Activated T-cell treated with anti-CD3 and anti-CD28 coated beads, Interleukin-2, amount 50 U/mL, for 24 hours (primary cell): ENCODE results near the gene MSS51.

Source experiments
- DNase-seq: peaks from one replicate; pipeline ENCODE4 v3.0.0-alpha.2; 2020
- H3K27ac Mint-ChIP-seq: 2 replicates; pipeline ENCODE4 v1.8.0; 2020; ENCODE audit warnings: mild to moderate bottlenecking, mixed read lengths
- H3K27me3 Mint-ChIP-seq: 2 replicates; pipeline ENCODE4 v1.8.0; 2020; ENCODE audit warnings: mixed read lengths
- H3K36me3 Mint-ChIP-seq: 2 replicates; pipeline ENCODE4 v1.8.0; 2020; ENCODE audit warnings: low read depth, mixed read lengths
- H3K4me1 Mint-ChIP-seq: 2 replicates; pipeline ENCODE4 v1.8.0; 2020; ENCODE audit warnings: low read depth, mixed read lengths
- H3K4me3 Mint-ChIP-seq: 2 replicates; pipeline ENCODE4 v1.8.0; 2020; ENCODE audit warnings: mild to moderate bottlenecking, moderate library complexity, mixed read lengths
- H3K9me3 Mint-ChIP-seq: 2 replicates; pipeline ENCODE4 v1.8.0; 2020; ENCODE audit warnings: mixed read lengths

MSS51 gene

DNA sequence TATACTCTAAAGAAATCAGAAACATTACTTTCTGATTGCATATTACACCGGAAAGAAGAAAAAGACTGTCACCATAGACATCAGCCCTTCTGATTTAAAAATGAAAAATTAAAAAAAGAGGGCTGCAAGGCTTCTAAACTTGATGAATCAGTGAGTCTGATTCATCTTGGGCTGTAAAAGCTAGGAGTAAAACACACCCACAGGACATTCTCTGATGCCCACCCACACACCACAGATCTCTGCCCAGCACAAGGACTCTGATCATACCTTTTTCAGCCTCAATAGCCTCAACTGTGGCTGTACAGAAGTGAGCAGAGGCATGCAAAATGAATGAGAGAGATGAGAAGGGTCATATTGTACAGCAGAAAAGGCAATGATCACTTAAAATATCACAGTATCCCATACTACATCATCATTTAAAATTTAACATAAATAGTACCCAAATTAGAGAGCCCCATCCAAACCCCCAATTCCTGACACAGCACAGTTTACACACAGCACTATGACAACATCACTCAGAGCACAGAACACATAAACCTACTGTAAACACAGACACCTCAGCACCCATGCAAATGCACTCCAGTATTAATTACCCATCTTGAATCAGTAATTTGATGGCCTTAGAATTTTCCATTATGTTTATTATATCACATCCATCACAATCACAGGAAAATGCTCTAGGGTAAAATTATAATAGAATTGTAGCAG is 6.4 kb upstream of the MSS51 start:
- Mint-ChIP-seq H3K27ac (peak overlapping the region; percentile 78), H3K36me3 (peaks cover 62% of the 10 kb centered on the region), H3K4me1 (peaks cover 15% of the 10 kb centered on the region), H3K27me3 (no peaks in the 10 kb centered on the region), H3K4me3 (no peak overlapping the region), H3K9me3 (no peaks in the 10 kb centered on the region)
- no peak for DNase-seq

DNA sequence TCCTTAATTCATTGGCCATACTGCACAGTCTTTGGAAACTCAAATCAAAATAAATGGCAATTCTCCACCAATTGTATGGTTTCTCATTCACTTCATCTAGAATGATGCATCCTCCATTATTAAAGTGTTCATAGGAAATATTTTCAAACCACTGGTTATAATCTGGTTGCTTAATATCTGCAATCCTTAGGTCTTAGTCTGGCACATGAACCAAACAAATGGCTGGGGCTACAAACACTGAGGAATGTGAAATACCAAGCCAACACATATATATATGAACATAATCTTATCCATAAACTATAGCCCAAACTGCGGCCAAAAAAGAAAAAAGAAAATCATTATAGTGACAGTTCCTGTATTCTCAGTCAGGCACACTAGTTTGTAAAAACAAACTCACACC is 5.7 kb upstream of the MSS51 start:
- no peak for DNase-seq
- Mint-ChIP-seq H3K27ac (no peak overlapping the region), H3K4me1 (peaks cover 18% of the 10 kb centered on the region), H3K27me3 (no peaks in the 10 kb centered on the region), H3K4me3 (no peak overlapping the region), H3K9me3 (no peaks in the 10 kb centered on the region), H3K36me3 (peaks cover 57% of the 10 kb centered on the region)

- DNase-seq, result no peak
- Mint-ChIP-seq H3K27me3 (no peaks in the 10 kb centered on the region), H3K9me3 (no peaks in the 10 kb centered on the region), H3K4me3 (no peak overlapping the region), H3K27ac (no peak overlapping the region), H3K36me3 (peaks cover 37% of the 10 kb centered on the region), H3K4me1 (peaks cover 19% of the 10 kb centered on the region)
Measured at GRCh38 chr10:73432646-73433537, 469 bp downstream of the MSS51 start.

DNA sequence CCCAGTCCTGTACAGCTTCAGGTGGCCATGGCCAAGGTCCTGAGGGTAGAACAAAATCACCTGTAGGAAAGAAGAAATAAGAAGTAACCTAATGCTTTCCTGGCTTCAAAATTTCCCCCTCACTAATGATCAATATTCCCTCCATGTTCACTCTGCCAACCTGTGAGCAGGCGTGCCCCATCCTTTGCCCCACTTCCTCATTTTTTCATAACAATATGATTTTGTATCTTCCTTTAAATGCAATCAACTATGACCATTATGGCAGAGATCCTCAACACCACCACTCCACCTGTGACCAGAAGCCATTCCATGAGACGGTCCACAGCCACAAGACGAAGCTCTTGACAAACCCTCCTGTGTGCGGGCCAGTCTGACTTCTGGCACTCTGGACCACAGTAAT is 7.0 kb downstream of the MSS51 start:
- Mint-ChIP-seq H3K4me1 (peaks cover 10% of the 10 kb centered on the region), H3K9me3 (no peaks in the 10 kb centered on the region), H3K27me3 (no peaks in the 10 kb centered on the region), H3K27ac (peak overlapping the region; percentile 1), H3K4me3 (no peak overlapping the region), H3K36me3 (peaks cover 69% of the 10 kb centered on the region)
- no peak for DNase-seq

GRCh38 chr10:73424478-73424877 is 8.9 kb downstream of the MSS51 start:
- no peaks in the 10 kb centered on the region for H3K9me3 Mint-ChIP-seq
- no peaks in the 10 kb centered on the region for H3K27me3 Mint-ChIP-seq
- H3K36me3 Mint-ChIP-seq, result peaks cover 68% of the 10 kb centered on the region
- DNase-seq, result no peak
- no peak overlapping the region for H3K27ac Mint-ChIP-seq
- peaks cover 10% of the 10 kb centered on the region for H3K4me1 Mint-ChIP-seq
- no peak overlapping the region for H3K4me3 Mint-ChIP-seq

DNA sequence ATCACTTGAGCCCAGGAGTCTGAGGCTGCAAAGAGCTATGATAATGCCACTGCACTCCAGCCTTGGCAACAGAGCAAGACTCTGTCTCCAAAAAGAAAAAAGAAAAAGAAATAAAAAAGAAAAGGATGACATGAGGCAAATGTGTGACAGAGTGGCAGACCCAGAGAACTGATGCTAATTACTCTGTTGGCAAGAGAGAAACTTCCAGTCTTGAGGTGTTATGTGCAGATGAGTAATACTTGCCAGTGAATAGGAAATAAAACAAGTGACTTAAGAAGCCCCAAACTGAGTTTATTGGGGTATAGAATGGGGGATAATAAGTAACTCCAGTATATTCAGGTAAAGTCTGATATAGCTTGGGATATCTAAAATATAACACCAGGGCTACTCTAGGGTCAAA is 10.1 kb downstream of the MSS51 start:
- peaks cover 68% of the 10 kb centered on the region for H3K36me3 Mint-ChIP-seq
- H3K27me3 Mint-ChIP-seq, result no peaks in the 10 kb centered on the region
- no peak overlapping the region for H3K4me3 Mint-ChIP-seq
- H3K9me3 Mint-ChIP-seq, result no peaks in the 10 kb centered on the region
- H3K4me1 Mint-ChIP-seq, result peaks cover 10% of the 10 kb centered on the region
- no peak for DNase-seq
- peak overlapping the region; percentile 66 for H3K27ac Mint-ChIP-seq

- no peaks in the 10 kb centered on the region for H3K9me3 Mint-ChIP-seq
- no peak overlapping the region for H3K27ac Mint-ChIP-seq
Measured at GRCh38 chr10:73416571-73416970, 16.8 kb downstream of the MSS51 start.

GRCh38 chr10:73414230-73414945 is 19.0 kb downstream of the MSS51 start:
- Mint-ChIP-seq H3K27me3 (peaks cover 5% of the 10 kb centered on the region), H3K36me3 (peaks cover 42% of the 10 kb centered on the region), H3K9me3 (no peaks in the 10 kb centered on the region), H3K27ac (peak overlapping the region; percentile 89), H3K4me1 (peaks cover 48% of the 10 kb centered on the region), H3K4me3 (peak overlapping the region; percentile 89)
- no peak for DNase-seq

More at GRCh38 chr10:73416571-73416970, 16.8 kb downstream of the MSS51 start:
- H3K4me1 Mint-ChIP-seq, result peaks cover 29% of the 10 kb centered on the region
- H3K4me3 Mint-ChIP-seq, result no peak overlapping the region
- peaks cover 5% of the 10 kb centered on the region for H3K27me3 Mint-ChIP-seq
- H3K36me3 Mint-ChIP-seq, result peaks cover 26% of the 10 kb centered on the region
- DNase-seq, result no peak

DNA sequence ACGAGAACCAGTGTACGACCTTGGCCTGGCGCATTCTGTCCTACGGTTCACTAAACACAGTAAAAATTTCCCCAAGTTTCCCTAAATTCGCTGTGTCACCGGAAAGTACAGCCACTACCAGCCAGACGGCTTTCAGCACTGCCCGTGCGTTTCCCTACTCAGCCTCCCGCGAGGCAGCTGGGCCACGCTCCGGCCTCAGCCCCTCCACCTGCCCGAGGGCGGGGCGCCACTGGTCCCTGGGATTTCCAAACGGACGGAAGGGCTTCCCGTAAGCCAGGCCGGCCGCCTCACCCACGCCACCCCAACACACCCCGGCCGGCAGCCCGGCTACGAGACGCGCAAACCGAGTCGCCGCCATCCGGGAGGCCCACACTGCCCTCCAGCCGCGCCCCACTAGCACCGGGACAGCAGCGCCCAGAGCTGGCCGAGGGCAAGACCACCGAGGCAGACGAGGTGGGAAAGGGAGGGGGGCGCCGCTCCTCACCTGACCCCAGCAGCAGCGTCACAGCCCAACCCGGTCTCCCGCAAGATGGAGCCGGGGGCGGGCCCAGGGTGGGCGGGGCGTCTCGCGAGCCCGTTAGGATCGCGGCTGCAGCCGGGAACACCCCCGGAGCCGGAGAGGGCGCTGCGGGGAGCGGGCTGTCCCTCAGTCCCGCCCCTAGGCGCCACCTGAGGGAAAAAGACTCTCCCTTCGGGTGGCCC is 19.7 kb downstream of the MSS51 start, which contains the start of gene ANXA7:
Gene ANXA7, minus strand, starts transcription at position 531 of the 702 bp plus-strand sequence. CDS start 13,202 bp downstream, outside the sequence.
- H3K27ac Mint-ChIP-seq, result peak within 1 kb of the TSS; percentile 95
- peaks cover 55% of the 10 kb centered on the region for H3K4me1 Mint-ChIP-seq
- peak within 1 kb of the TSS; percentile 89 for H3K4me3 Mint-ChIP-seq
- H3K27me3 Mint-ChIP-seq, result peaks cover 5% of the 10 kb centered on the region
- H3K36me3 Mint-ChIP-seq, result peaks cover 47% of the 10 kb centered on the region
- H3K9me3 Mint-ChIP-seq, result no peaks in the 10 kb centered on the region
- DNase-seq, result peak; percentile 96

GRCh38 chr10:73413108-73413527 is 20.2 kb downstream of the MSS51 start:
- H3K36me3 Mint-ChIP-seq, result peaks cover 47% of the 10 kb centered on the region
- peaks cover 5% of the 10 kb centered on the region for H3K27me3 Mint-ChIP-seq
- peaks cover 58% of the 10 kb centered on the region for H3K4me1 Mint-ChIP-seq
- peak overlapping the region; percentile 89 for H3K4me3 Mint-ChIP-seq
- peak overlapping the region; percentile 95 for H3K27ac Mint-ChIP-seq
- DNase-seq, result peak; percentile 36
- no peaks in the 10 kb centered on the region for H3K9me3 Mint-ChIP-seq

DNA sequence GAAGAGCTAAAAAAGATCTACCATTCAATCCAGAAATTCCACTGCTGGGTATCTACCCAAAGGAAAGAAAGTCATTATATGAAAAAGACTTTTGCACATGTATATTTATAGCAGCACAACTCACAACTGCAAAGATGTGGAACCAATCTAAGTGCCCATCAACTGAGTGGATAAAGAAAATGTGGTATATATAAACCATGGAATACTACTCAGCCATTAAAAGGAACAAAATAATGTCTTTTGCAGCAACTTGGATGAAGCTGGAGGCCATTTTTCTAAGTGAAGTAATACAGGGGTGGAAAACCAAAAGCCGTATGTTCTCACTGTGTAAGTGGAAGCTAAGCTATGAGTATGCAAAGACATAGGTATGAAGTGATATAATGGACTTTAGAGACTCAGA is 22.5 kb downstream of the MSS51 start:
- H3K9me3 Mint-ChIP-seq, result no peaks in the 10 kb centered on the region
- DNase-seq, result no peak
- H3K27me3 Mint-ChIP-seq, result peaks cover 5% of the 10 kb centered on the region
- H3K27ac Mint-ChIP-seq, result no peak overlapping the region
- peaks cover 65% of the 10 kb centered on the region for H3K36me3 Mint-ChIP-seq
- no peak overlapping the region for H3K4me3 Mint-ChIP-seq
- H3K4me1 Mint-ChIP-seq, result peaks cover 75% of the 10 kb centered on the region

DNA sequence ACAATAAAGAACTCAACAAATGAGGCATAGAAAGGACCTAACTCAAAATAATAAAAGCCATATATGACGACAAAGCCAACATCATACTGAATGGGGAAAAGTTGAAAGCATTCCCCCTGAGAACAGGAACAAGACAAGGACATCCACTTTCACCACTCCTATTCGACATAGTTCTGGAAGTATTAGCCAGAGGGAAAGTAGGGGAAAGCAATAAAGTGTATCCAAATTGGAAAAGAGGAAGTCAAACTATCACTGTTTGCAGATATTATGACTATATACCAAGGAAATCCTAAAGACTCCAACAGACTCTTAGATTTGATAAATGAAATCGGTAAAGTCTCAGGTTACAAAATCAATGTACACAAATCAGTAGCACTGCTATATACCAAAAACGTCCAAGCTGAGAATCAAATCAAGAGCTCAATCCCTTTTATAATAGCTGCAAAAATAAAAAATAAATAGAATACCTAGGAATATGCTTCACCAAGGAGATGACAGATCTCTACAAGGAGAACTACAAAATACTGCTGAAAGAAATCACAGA is 24.3 kb downstream of the MSS51 start:
- Mint-ChIP-seq H3K27ac (no peak overlapping the region), H3K27me3 (no peaks in the 10 kb centered on the region), H3K36me3 (peaks cover 65% of the 10 kb centered on the region), H3K4me1 (peaks cover 73% of the 10 kb centered on the region), H3K4me3 (no peak overlapping the region), H3K9me3 (no peaks in the 10 kb centered on the region)
- no peak for DNase-seq

DNA sequence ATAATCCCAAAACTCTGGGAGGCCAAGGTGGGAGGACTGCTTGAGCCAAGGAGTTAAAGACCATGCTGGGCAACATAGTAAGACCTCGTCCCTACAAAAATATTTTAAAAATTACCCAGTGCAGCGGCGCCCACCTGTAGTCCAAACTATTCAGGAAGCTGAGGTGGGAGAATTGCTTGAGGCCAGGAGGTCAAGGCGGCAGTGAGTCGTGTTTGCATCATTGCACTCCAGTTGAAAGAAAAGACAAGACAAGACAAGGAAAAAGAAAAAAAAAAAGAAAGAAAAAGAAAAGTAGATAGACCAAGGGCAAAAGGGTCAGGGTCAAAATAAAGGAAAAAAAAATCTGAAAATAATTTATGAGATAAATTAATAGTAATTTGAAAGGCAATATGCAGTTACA is 25.3 kb downstream of the MSS51 start:
- no peaks in the 10 kb centered on the region for H3K9me3 Mint-ChIP-seq
- no peak overlapping the region for H3K4me3 Mint-ChIP-seq
- H3K27ac Mint-ChIP-seq, result no peak overlapping the region
- no peak for DNase-seq
- peaks cover 62% of the 10 kb centered on the region for H3K36me3 Mint-ChIP-seq
- no peaks in the 10 kb centered on the region for H3K27me3 Mint-ChIP-seq
- H3K4me1 Mint-ChIP-seq, result peaks cover 79% of the 10 kb centered on the region

- H3K36me3 Mint-ChIP-seq, result peaks cover 58% of the 10 kb centered on the region
- no peak overlapping the region for H3K27ac Mint-ChIP-seq
- H3K27me3 Mint-ChIP-seq, result no peaks in the 10 kb centered on the region
- H3K9me3 Mint-ChIP-seq, result no peaks in the 10 kb centered on the region
- no peak for DNase-seq
- H3K4me1 Mint-ChIP-seq, result peaks cover 77% of the 10 kb centered on the region
- H3K4me3 Mint-ChIP-seq, result no peak overlapping the region
Measured at GRCh38 chr10:73407495-73407894, 25.9 kb downstream of the MSS51 start.
